K562 (cell line): ENCODE results near the gene PNPLA8. TPM values are rescaled to one million over a fixed set of nuclear protein-coding genes. Genes with fewer than 3 reads are reported as not detected.
"Not testable (repeated sequence)": the region's sequence is repeated elsewhere in the genome, so short reads cannot be mapped to it uniquely, and the experiment has no call there.

Experiments used
- CBX5 ChIP-seq: IDR thresholded peaks from 2 replicates; pipeline ENCODE4 v1.6.1; 2014; ENCODE audit warnings: low read depth, borderline replicate concordance
- CXXC5 ChIP-seq: fragments of 250-450 bp; sonication (Bioruptor Pico); IDR thresholded peaks from 2 replicates; pipeline ENCODE4 v1.8.0; 2022; ENCODE audit warnings: inconsistent platforms, mild to moderate bottlenecking, moderate library complexity
- DMBX1 ChIP-seq: fragments of 250-450 bp; sonication (Bioruptor Pico); IDR thresholded peaks from 2 replicates; pipeline ENCODE4 v1.8.0; 2022; ENCODE audit warnings: inconsistent platforms, mild to moderate bottlenecking, moderate library complexity, borderline replicate concordance
- ELF4 ChIP-seq: fragments of 450-650 bp; formaldehyde crosslinking; IDR thresholded peaks from 2 replicates; pipeline ENCODE4 v1.4.0; 2022; ENCODE audit warnings: missing genetic modification characterization
- GATAD2A ChIP-seq: fragments of 450-650 bp; IDR thresholded peaks from 2 replicates; pipeline ENCODE4 v1.6.1; 2017
- KAT7 ChIP-seq: sonication (generic); formaldehyde crosslinking; IDR thresholded peaks from 2 replicates; pipeline ENCODE4 v1.8.0; 2022; ENCODE audit warnings: missing genetic modification reagents, mild to moderate bottlenecking, borderline replicate concordance
- KLF6 ChIP-seq: fragments of 250-450 bp; sonication (Bioruptor Pico); IDR thresholded peaks from 2 replicates; pipeline ENCODE4 v1.4.0; 2020; ENCODE audit warnings: mild to moderate bottlenecking, moderate library complexity, borderline replicate concordance
- MBD2 ChIP-seq: sonication (generic); IDR thresholded peaks from 2 replicates; pipeline ENCODE4 v1.6.1; 2016; ENCODE audit warnings: low read depth, borderline replicate concordance
- MTA1 ChIP-seq: fragments of 450-650 bp; IDR thresholded peaks from 2 replicates; pipeline ENCODE4 v1.6.1; 2017; ENCODE audit warnings: borderline replicate concordance
- MTA3 ChIP-seq: fragments of 450-650 bp; formaldehyde crosslinking; IDR thresholded peaks from 2 replicates; pipeline ENCODE4 v1.6.1; 2017; ENCODE audit warnings: mild to moderate bottlenecking, borderline replicate concordance
- MYNN ChIP-seq, 2 experiments: sonication (generic); formaldehyde crosslinking in 1 of 2; IDR thresholded peaks; 2 replicates each; pipeline versions ENCODE4 v1.5.0 to v1.6.1; 2016 to 2020; ENCODE audit warnings: antibody characterized with exemption in 1 of 2, missing genetic modification reagents in 1 of 2
- NBN ChIP-seq: fragments of 450-650 bp; IDR thresholded peaks from 2 replicates; pipeline ENCODE4 v1.6.1; 2016; ENCODE audit warnings: low read depth, mild to moderate bottlenecking
- NFIC ChIP-seq: fragments of 450-650 bp; IDR thresholded peaks from 2 replicates; pipeline ENCODE4 v1.6.1; 2017; ENCODE audit warnings: mild to moderate bottlenecking, inconsistent platforms
- RBBP5 ChIP-seq: fragments of 200-600 bp; sonication (generic); IDR thresholded peaks from 2 replicates; pipeline ENCODE4 v1.6.1; 2012; ENCODE audit warnings: borderline replicate concordance, mild to moderate bottlenecking, low read length, control low read depth, inconsistent platforms; ENCODE audit not compliant: insufficient read depth, poor library complexity, severe bottlenecking
- RCOR1 ChIP-seq, 2 experiments: IDR thresholded peaks; 2 replicates each; pipeline ENCODE4 v1.6.1; 2012; ENCODE audit warnings: low read depth in 2 of 2, low read length in 2 of 2, borderline replicate concordance in 1 of 2, improper control_type of control experiment in 1 of 2
- RUNX1 ChIP-seq: sonication (generic); IDR thresholded peaks from 2 replicates; pipeline ENCODE4 v1.6.1; 2016; ENCODE audit warnings: antibody characterized with exemption, low read depth
- SMARCE1 ChIP-seq: fragments of 450-650 bp; IDR thresholded peaks from 2 replicates; pipeline ENCODE4 v1.7.1; 2016; ENCODE audit warnings: mild to moderate bottlenecking
- TAL1 ChIP-seq: fragments of 450-650 bp; IDR thresholded peaks from 2 replicates; pipeline ENCODE4 v1.6.1; 2016; ENCODE audit warnings: mild to moderate bottlenecking
- TEAD4 ChIP-seq, 2 experiments: sonication (generic) in 1 of 2; formaldehyde crosslinking in 1 of 2; IDR thresholded peaks; 2 replicates each; pipeline versions ENCODE4 v1.6.1 to v1.8.0; 2012 to 2022; ENCODE audit warnings: borderline replicate concordance in 1 of 2, inconsistent platforms in 1 of 2, low read length in 1 of 2, mild to moderate bottlenecking in 1 of 2, missing genetic modification reagents in 1 of 2
- TRIM24 ChIP-seq, 2 experiments: fragments of 450-650 bp; IDR thresholded peaks; 2 replicates each; pipeline ENCODE4 v1.6.1; 2016
- ZEB2 ChIP-seq: fragments of 450-650 bp; IDR thresholded peaks from 2 replicates; pipeline ENCODE4 v1.6.1; 2016
- ZNF175 ChIP-seq: fragments of 200-800 bp; sonication (Bioruptor generic); IDR thresholded peaks from 2 replicates; pipeline ENCODE4 v1.6.1; 2016; ENCODE audit warnings: low read depth, mild to moderate bottlenecking, missing genetic modification characterization, missing compliant biosample characterization
- polyA plus RNA-seq, 8 experiments: library from polyadenylated mRNA; depleted of rRNA in 4 of 8; stranded (reverse) in 5 of 8; unstranded in 3 of 8; fragments of >200 nt; fragmentation: Nextera tagmentation in 2 of 8; fragmentation: Illumina TruSeq in 1 of 8; extraction: Ambion mirVana in 2 of 8; extraction: Trizol in 1 of 8; gene quantifications; 2 replicates each; pipeline versions ENCODE4 v1.2.1 to v1.2.3, GENCODE V29; 2011 to 2014; ENCODE audit warnings: inconsistent platforms in 1 of 8, missing spikeins in 1 of 8
- total RNA-seq, 7 experiments: library from RNA; depleted of rRNA in 6 of 7; stranded (reverse); fragments of >200 nt in 6 of 7; fragmentation: Illumina TruSeq in 2 of 7; extraction: Trizol in 2 of 7; gene quantifications; 2 replicates each; pipeline versions ENCODE4 v1.2.1 to v1.2.3, GENCODE V29; 2011 to 2021; ENCODE audit warnings: low replicate concordance in 1 of 7
- TF ChIP-seq, protein P1 (sequence below): sonication (generic); formaldehyde crosslinking; IDR thresholded peaks from 2 replicates; pipeline ENCODE4 v1.5.0; 2020; ENCODE audit warnings: missing genetic modification reagents
- TF ChIP-seq, protein P2 (sequence below): sonication (generic); formaldehyde crosslinking; IDR thresholded peaks from 2 replicates; pipeline ENCODE4 v1.8.1; 2023; ENCODE audit warnings: mild to moderate bottlenecking, missing genetic modification reagents
- TF ChIP-seq, protein P3 (sequence below), 2 experiments: fragments of 200-800 bp in 1 of 2; sonication (Bioruptor generic) in 1 of 2; sonication (generic) in 1 of 2; formaldehyde crosslinking in 1 of 2; IDR thresholded peaks in 1 of 2; conservative IDR thresholded peaks in 1 of 2; 2 replicates each; pipeline versions ENCODE4 v1.5.0 to v1.6.1; 2016 to 2020; ENCODE audit warnings: missing compliant biosample characterization in 1 of 2, missing genetic modification characterization in 1 of 2, missing genetic modification reagents in 1 of 2

Gene PNPLA8
- total and polyA plus RNA-seq, 9 of the 15 experiments (the other 6 are each of a cell fraction or from before 2014, with no cell fraction given): 12.8 to 27.6 (median 16.3) TPM

- peak; percentile 95 for TF ChIP-seq MYNN (IDR thresholded peaks at IDR 0.05)
- TF ChIP-seq MYNN (CRISPR knock-in tag; IDR thresholded peaks at IDR 0.05); TEAD4 (CRISPR knock-in tag; IDR thresholded peaks at IDR 0.05; ENCODE audit: borderline replicate concordance): not testable (repeated sequence)
- TF ChIP-seq KAT7 (CRISPR knock-in tag): peak; percentile 24; the same call in 1 of the 2 replicates
- 0 out of 2 replicates have a peak, but pooled peaks have one; percentile 74 for TF ChIP-seq RUNX1
- TF ChIP-seq ZEB2: peak; percentile 72; the same call in 1 of the 2 replicates
- TF ChIP-seq CXXC5 (CRISPR knock-in tag): peak; percentile 66
- TF ChIP-seq MTA3: 0 out of 2 replicates have a peak, but pooled peaks have one; percentile 70
- TF ChIP-seq SMARCE1: peak; percentile 97
- TF ChIP-seq, protein P1, sequence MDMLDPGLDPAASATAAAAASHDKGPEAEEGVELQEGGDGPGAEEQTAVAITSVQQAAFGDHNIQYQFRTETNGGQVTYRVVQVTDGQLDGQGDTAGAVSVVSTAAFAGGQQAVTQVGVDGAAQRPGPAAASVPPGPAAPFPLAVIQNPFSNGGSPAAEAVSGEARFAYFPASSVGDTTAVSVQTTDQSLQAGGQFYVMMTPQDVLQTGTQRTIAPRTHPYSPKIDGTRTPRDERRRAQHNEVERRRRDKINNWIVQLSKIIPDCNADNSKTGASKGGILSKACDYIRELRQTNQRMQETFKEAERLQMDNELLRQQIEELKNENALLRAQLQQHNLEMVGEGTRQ (CRISPR knock-in tag): peak; percentile 18; the same call in 1 of the 2 replicates
- peak; percentile 84; the same call in 1 of the 2 replicates for TF ChIP-seq ZNF175
- TF ChIP-seq RCOR1 (IDR thresholded peaks at IDR 0.05; ENCODE audit: borderline replicate concordance in 1 of 2, low read depth in 2 of 2, low read length in 2 of 2): peak in 1 of 2 experiments; percentile 90; a peak in 2 of 4 replicates
- TF ChIP-seq, protein P2, sequence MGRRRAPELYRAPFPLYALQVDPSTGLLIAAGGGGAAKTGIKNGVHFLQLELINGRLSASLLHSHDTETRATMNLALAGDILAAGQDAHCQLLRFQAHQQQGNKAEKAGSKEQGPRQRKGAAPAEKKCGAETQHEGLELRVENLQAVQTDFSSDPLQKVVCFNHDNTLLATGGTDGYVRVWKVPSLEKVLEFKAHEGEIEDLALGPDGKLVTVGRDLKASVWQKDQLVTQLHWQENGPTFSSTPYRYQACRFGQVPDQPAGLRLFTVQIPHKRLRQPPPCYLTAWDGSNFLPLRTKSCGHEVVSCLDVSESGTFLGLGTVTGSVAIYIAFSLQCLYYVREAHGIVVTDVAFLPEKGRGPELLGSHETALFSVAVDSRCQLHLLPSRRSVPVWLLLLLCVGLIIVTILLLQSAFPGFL: 0 out of 2 replicates have a peak, but pooled peaks have one; percentile 33
- TF ChIP-seq ELF4 (CRISPR knock-in tag): 0 out of 2 replicates have a peak, but pooled peaks have one; percentile 47
- peak; percentile 35; the same call in 1 of the 2 replicates for TF ChIP-seq KLF6 (CRISPR knock-in tag)
- 0 out of 2 replicates have a peak, but pooled peaks have one; percentile 66 for TF ChIP-seq NBN
- TF ChIP-seq DMBX1 (CRISPR knock-in tag): peak; percentile 82
- peak; percentile 92 for TF ChIP-seq TEAD4 (IDR thresholded peaks at IDR 0.05; ENCODE audit: low read length)
- peak; percentile 29 for TF ChIP-seq RBBP5
- TF ChIP-seq MBD2: peak; percentile 78
- TF ChIP-seq CBX5: peak; percentile 72; the same call in 1 of the 2 replicates
- TF ChIP-seq TRIM24 (IDR thresholded peaks at IDR 0.05): peak; percentile 91 to 93
- TF ChIP-seq MTA1: peak; percentile 30; the same call in 1 of the 2 replicates
- TF ChIP-seq, protein P3, sequence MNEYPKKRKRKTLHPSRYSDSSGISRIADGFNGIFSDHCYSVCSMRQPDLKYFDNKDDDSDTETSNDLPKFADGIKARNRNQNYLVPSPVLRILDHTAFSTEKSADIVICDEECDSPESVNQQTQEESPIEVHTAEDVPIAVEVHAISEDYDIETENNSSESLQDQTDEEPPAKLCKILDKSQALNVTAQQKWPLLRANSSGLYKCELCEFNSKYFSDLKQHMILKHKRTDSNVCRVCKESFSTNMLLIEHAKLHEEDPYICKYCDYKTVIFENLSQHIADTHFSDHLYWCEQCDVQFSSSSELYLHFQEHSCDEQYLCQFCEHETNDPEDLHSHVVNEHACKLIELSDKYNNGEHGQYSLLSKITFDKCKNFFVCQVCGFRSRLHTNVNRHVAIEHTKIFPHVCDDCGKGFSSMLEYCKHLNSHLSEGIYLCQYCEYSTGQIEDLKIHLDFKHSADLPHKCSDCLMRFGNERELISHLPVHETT (CRISPR knock-in tag; conservative IDR thresholded peaks at IDR 0.05 in 1 of 2, IDR thresholded peaks at IDR 0.05 in 1 of 2): peak in 1 of 2 experiments; percentile 74; a peak in 2 of 4 replicates
- peak; percentile 44; the same call in 1 of the 2 replicates for TF ChIP-seq GATAD2A
- peak; percentile 96 for TF ChIP-seq TAL1
- peak; percentile 85 for TF ChIP-seq NFIC
These were observed 12.3 kb upstream of the PNPLA8 start (continued) for GRCh38 chr7:108538236-108538635.
